Kidney epithelial cell (primary cell): ENCODE data around the gene SLC7A11. TPM values are rescaled to one million over a fixed set of nuclear protein-coding genes. Genes with fewer than 3 reads are reported as not detected.

Experiments
- DNase-seq: peaks from one replicate; pipeline ENCODE4 v3.0.0-alpha.2; 2010; ENCODE audit warnings: low read depth
- H3K27me3 ChIP-seq: 2 replicates; pipeline ENCODE4 v1.6.0; 2011; ENCODE audit warnings: low read length; ENCODE audit not compliant: control insufficient read depth, insufficient read depth
- H3K36me3 ChIP-seq: 2 replicates; pipeline ENCODE4 v1.5.1; 2011; ENCODE audit warnings: low read length; ENCODE audit not compliant: control insufficient read depth, insufficient read depth
- H3K4me3 ChIP-seq: 2 replicates; pipeline ENCODE4 v1.5.1; 2011; ENCODE audit warnings: low read depth, mild to moderate bottlenecking, control low read depth, low read length
- total RNA-seq: library from RNA; depleted of rRNA; stranded (reverse); fragments of >200 nt; gene quantifications from 2 replicates; pipeline ENCODE4 v1.2.3, GENCODE V29; 2015
- TF ChIP-seq, protein P1 (sequence below): IDR thresholded peaks from 2 replicates; pipeline ENCODE4 v1.5.1; 2011; ENCODE audit warnings: mild to moderate bottlenecking, moderate library complexity, low read length, control low read depth, inconsistent platforms; ENCODE audit not compliant: insufficient read depth, poor library complexity, severe bottlenecking

The SLC7A11 gene
- total RNA-seq, 1 donor from 2014 or later: 31.7 TPM

DNA sequence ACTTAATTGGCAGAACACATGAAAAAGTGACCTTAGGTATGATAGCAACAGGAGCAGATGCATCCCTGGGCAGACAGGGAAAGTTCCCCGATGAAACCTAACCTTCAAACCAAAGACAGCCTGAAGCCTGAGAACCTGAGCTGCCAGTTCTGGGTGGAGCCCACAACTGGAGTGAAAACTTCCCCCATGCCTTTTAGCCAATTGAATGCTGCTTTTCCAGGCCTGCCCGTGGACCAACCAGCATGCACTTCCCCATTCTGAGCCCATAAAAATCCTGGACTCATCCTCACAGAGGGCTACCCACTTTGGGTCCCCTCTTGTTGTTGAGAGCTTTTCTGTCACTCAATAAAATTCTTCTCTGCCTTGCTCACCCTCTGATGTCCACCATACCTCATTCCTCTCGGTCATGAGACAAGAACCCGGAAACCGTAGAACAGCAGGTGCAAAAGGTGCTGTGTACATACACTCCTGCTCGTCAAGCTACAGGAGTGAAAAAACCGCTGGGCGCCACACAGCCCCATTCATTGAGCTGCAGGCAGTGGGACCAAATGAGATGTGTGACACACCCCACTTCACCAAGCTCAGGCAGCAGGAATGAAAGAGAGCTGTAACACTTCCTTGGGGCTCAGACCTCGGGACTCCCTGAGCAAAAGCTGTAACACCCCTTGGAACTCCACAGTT is 13.9 kb upstream of the SLC7A11 start:
- TF ChIP-seq, protein P1, sequence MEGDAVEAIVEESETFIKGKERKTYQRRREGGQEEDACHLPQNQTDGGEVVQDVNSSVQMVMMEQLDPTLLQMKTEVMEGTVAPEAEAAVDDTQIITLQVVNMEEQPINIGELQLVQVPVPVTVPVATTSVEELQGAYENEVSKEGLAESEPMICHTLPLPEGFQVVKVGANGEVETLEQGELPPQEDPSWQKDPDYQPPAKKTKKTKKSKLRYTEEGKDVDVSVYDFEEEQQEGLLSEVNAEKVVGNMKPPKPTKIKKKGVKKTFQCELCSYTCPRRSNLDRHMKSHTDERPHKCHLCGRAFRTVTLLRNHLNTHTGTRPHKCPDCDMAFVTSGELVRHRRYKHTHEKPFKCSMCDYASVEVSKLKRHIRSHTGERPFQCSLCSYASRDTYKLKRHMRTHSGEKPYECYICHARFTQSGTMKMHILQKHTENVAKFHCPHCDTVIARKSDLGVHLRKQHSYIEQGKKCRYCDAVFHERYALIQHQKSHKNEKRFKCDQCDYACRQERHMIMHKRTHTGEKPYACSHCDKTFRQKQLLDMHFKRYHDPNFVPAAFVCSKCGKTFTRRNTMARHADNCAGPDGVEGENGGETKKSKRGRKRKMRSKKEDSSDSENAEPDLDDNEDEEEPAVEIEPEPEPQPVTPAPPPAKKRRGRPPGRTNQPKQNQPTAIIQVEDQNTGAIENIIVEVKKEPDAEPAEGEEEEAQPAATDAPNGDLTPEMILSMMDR: no peak
- Histone ChIP-seq H3K36me3 (no peaks in the 10 kb centered on the region), H3K4me3 (no peak overlapping the region), H3K27me3 (no peaks in the 10 kb centered on the region)
- no peak for DNase-seq

DNA sequence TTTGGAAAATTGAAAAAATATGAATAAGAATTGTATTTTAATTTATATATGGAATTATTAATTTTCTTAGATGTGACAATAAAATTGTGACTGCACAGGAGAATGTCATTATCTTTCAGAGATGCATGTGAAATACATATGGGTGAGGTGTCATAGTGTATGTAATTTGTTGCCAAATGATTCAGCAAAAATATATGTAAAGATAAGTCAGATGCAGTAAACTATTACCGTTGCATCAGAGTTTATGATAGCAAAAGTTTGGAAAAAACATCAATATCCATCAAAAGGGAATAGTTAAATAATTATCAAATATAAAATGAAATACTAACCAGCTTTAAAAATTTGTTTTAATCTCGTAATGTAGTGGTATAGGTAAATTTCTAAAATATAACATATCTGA is 10.4 kb upstream of the SLC7A11 start:
- Histone ChIP-seq H3K27me3 (no peaks in the 10 kb centered on the region), H3K36me3 (no peaks in the 10 kb centered on the region), H3K4me3 (no peak overlapping the region)
- no peak for DNase-seq
- TF ChIP-seq, protein P1: no peak

- H3K36me3 ChIP-seq: no peaks in the 10 kb centered on the region
- H3K4me3 ChIP-seq: no peak overlapping the region
- H3K27me3 ChIP-seq: no peaks in the 10 kb centered on the region
- TF ChIP-seq, protein P1: no peak
- DNase-seq: no peak
These were observed 9.8 kb upstream of the SLC7A11 start for GRCh38 chr4:138251938-138252337.

DNA sequence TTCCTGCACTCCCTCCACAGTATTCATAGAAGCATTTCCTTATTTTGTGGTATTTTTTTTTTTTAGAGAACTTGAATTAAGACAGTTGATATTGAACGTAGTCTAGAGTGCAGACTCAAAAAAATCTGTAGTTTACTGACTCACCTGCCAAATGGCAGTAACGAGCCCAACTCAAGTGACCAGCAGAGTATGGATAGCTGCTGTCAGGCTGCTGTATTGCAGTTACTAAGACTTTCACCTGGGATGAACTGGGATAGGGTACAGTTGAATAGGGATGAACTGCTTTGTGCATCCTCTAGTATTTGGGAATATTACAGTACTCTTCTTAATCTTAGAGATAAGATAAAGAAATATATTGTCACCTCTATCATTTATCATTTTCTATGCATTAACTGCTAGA is 7.0 kb upstream of the SLC7A11 start:
- H3K27me3 ChIP-seq: no peaks in the 10 kb centered on the region
- H3K4me3 ChIP-seq: no peak overlapping the region
- TF ChIP-seq, protein P1: no peak
- no peaks in the 10 kb centered on the region for H3K36me3 ChIP-seq
- no peak for DNase-seq

DNA sequence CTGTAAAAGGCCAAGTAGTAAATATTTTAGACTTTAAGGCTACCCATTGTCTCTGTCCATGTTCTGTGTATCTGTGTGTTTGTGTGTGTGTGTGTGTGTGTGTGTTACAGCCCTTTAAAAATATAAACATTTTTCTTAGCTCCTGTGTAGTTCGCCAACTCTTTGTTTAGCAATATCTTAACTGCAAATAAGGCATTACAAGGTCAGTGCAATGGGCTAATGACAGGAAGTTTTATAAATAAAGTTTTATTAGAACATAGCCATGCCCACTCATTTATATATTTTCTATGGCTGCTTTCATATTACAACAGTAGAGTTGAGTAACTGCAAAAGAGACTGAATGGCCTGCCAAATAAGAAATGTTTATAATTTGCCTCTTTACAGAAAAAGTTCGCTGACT is 5.9 kb upstream of the SLC7A11 start:
- no peaks in the 10 kb centered on the region for H3K36me3 ChIP-seq
- TF ChIP-seq, protein P1: no peak
- no peaks in the 10 kb centered on the region for H3K27me3 ChIP-seq
- DNase-seq: no peak
- H3K4me3 ChIP-seq: no peak overlapping the region

GRCh38 chr4:138247643-138248042 is 5.5 kb upstream of the SLC7A11 start:
- no peak for DNase-seq
- Histone ChIP-seq H3K4me3 (no peak overlapping the region), H3K27me3 (no peaks in the 10 kb centered on the region), H3K36me3 (no peaks in the 10 kb centered on the region)
- TF ChIP-seq, protein P1: no peak
